Activated T-cell treated with anti-CD3 and anti-CD28 coated beads, Interleukin-2, amount 50 U/mL, for 1 hour (primary cell): ENCODE data around the gene WIPF1.

ENCODE experiments used
- DNase-seq: peaks from one replicate; pipeline ENCODE4 v3.0.0-alpha.2; 2020

The WIPF1 gene

DNA sequence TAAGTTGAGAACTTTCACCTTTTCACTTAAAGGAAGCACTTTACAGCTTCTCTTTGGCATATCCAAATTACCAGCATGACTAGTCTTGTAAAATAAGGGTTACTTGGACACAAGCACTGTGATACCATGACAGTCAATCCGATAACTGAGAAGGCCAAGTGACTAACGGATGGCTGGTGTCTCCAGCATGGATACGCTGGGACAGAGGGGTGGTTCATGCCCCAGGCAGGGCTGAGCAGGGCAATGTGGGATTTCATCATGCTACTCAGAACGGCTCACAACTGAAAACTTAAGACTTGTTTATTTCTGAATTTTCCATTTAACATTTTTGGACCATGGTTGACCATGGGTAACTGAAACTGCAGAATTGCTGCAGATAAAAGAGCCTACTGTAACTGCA, 67.7 kb downstream of the WIPF1 start:
- DNase-seq, result no peak

DNA sequence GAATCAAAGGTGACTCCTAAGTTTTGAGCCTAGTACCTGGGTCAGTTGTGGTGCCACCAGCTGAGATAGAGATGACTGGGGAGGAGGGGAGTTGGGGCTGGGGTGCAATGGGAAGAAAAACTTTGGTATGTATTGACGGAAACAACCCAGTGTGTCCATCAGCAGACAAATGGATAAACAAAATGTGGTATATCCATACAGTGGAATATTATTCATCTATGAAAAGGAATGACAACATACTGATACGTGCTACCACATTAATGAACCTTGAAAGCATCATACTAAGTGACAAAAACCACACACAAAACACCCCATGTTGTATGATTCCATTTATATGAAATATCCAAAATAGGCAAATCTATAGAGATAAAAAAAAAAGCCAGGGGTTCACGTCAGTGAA, 69.6 kb downstream of the WIPF1 start:
- DNase-seq, result no peak

DNA sequence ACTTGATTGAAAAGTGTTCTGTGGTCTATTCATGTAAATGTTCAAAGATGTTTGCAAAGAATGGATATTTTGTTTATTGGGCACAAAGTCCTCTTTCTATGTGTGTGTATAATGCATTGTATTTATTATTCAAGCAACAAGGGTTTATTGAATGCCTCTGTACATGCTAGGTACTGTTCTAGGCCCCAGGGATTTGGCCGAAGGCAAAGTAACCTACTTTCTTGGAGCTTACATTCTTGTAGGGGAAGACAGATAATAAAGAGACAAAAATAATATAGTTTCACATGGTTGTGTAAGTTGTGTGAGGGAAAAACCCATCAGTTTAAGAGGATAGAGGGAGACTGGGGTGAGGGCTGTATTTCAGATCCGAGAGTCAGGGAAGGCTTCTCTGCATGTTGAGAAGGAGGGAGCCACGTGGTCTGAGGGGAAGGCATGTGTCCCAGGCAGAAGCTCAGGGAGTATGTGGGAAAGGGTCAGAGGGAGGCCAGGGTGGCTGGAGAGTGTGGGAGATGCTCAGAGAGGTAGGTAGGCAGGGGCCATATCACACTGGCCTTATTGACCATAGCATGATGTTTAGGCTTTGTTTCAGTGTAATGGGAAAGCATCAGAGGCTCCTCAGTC, 70.4 kb downstream of the WIPF1 start:
- no peak for DNase-seq

DNA sequence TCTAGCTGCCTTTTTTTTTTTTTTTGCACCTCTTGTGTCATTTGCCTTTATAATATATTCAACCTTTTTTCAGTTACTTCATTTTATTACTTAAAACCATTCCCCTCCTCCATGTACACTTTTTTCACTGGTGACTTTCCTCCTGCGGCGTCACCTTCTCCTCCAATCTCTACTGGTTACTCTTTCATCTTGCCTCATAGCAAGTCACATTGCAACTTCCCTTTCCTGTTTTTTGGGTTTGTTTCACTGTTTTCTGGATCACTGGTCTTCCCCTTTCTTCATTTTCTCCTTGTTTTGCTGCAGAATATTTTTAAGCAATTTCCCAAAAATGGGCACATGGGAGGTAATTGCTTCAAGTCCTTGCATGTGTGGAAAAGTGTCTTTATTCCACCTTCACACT, 73.1 kb downstream of the WIPF1 start:
- no peak for DNase-seq

DNA sequence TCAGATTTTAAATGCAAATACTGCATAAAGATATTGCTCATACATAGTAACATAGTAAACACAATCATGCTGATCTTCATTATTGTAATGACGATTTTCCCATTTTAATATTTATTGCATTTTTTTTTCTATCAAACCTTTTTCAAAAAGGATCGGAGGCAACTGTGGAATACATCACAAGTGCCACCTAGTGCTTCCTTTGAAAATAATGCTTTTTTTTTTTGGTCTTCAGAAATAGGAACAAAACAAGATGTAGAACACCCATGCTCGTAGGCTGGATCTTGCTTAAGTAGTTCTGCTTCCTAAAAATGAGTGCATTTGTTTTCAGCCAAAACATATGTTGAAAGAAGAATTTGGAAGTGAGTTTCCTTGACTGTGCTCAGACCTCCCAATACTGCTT, 75.1 kb downstream of the WIPF1 start:
- no peak for DNase-seq

DNA sequence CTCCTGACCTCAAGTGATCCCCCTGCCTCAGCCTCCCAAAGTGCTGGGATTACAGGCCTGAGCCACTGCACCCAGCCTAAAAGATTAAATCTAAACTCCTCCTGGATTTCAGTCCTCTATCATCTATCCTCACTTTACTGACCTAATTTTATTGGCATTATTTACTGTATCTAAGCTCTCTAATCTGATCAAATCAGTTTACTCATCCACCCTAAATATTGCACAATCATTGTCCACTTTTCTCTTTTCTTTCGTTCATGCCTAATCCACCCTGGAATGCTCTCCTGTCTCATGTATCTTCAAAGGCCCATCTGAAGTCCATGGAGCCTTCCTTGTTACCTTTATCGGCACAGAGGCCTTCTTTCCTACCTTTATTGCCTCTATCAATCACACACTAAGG, 79.2 kb downstream of the WIPF1 start:
- no peak for DNase-seq

DNA sequence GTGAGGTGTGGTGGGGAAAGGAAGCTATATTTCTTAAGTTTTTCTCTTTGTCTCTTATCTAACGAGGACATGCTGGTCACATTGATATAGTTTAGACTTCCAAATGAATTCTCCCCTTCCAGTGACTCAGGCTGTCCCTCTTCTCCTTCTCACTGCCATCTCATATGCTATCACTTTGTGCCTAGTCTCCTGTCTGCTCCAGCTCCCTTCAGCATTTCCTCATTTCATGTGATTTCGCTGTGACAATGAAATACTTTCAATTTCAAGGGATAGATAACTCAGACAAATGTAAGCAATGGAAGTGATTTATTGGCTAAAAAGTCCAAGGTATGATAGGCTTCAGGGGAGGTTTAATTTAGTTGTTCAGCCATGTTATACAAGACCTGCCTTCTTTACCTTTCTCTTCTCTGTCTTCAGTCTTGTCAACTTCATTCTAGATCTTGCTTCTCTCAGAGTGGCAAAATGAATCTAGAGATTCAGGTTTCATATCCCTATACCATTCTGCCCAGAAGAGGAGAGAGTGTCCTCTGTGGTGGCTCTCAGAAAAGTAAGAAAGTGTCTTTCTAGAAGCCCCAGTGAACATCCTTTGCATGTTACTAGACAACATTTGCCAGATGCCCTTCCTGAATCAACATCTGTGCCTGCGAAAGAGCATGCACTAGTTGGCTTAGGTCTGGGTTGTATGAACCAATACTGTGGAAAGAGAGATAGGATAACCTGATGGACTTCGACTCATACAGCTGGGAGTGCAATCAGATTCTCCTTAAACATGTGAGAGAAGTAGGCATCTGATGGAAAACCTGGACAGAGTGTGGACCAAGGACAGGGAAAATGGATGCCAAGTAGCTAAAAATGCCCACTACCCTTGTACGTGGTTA, 80.9 kb downstream of the WIPF1 start:
- no peak for DNase-seq

DNA sequence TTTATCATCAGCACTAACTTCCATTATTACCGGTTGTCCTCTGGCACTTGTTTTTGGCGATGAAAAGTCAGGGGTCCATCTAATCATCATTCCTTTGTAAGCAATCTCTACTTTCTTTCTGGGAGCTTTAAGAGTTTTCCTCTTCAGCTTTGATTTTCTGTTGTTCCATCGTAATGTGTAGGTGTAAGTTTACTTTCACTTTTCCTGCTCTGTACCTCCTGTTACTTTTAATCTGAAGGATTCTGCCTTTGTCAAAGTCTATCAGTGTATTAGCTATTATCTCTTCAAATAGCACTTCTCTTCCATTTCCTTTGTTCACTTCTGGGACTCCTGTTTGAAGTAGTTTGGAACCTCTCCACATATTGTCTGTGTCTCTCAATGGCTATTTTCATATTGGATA, 85.3 kb downstream of the WIPF1 start:
- no peak for DNase-seq

DNA sequence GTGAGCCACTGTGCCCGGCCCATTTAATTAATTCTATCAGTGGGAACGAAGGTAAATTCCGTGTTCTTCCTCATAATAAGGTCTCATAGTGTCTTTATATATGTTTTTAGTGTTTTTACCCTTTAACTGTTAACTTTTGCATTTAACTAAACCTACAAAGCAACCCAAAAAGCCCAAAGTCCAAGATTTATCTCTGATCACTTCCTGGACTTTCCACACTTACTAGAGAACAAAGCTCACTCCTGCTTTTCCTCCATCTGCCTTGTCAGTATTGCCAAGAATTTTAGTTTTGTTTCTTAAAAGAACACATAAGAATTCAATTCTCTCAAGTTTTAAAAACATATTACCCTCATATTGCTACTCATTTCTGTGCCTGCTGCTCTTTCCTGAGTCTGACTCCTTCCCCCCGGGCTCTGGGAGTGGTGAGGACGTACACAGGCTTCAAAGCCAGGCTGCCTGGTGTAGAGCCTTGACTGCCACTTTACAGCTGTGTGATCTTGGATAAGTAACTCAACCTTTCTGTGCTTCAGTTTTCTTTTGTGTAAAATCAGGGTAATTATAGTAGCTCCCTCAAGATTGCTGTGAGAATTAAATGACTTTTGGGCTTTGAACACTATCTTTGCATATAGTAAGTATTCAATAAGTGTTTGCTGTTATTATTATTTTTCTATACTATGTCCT, 85.9 kb downstream of the WIPF1 start:
- no peak for DNase-seq

DNA sequence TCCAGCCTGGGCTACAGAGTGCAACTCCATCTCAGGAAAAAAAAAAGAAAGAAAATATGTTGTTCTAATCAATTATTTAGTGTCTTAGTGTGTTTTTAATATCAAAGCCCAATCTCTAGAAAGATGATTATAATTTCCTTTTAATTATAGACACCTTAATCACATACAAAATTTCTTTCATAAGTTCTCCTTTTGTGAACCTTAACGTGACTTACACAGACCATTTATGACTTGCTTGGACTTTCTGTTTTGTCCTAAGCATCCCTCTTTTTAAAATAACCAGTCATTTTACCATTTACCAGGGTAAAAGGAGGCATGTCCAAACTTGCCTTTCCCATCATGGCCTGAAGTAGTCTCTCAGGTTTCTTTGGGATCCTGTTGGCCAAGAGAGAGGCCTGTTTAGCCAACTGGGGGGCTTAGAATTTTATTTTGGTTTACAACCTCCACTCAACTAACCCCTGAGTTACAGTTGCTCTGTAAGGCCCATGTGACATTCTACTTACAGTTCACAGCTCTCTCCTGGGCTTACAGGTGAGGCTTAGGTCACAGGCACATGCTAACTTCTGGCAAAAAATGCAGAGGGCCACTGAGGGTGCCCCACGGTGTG, 86.9 kb downstream of the WIPF1 start:
- DNase-seq, result no peak
